Stimulated activated CD8-positive, alpha-beta memory T cell treated with anti-CD3 and anti-CD28 coated beads, Interleukin-15, amount 100 ng/mL, for 48 hours (primary cell): ENCODE measurements around the gene PNKP.

Experiments used
- DNase-seq, 2 donors: peaks; one replicate each; pipeline ENCODE4 v3.0.0-alpha.2; 2020; ENCODE audit warnings: low read depth in 2 of 2

The PNKP gene

DNA sequence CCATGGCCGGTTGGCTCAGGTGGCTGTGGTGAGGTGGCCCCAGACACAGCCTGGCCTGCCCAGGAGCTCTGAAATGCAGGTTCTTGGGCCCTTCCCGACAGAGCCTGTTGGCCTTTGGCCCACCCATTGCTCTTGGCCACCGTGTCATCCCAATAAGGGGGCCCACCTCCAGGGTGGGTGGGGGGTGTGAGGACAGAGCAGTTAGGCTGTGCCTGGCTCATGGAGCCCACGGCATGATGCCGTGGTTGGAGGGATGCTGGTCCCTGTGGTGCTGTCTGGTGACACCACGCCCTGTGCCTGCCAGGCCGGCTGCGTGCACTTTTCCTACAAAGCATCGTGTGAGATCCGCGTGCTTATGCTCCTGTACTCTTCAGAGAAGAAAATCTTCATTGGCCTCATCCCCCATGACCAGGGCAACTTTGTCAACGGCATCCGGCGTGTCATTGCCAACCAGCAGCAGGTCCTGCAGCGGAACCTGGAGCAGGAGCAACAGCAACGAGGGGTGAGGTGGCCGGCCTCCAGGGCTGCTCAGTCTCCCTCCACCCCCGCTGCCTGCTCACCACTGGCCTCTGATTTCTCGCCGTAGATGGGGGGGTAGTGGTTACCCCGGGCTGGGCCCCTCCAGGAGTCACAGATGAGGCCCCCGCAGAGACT is 7.6 kb downstream of the PNKP start:
- DNase-seq: no peak

DNA sequence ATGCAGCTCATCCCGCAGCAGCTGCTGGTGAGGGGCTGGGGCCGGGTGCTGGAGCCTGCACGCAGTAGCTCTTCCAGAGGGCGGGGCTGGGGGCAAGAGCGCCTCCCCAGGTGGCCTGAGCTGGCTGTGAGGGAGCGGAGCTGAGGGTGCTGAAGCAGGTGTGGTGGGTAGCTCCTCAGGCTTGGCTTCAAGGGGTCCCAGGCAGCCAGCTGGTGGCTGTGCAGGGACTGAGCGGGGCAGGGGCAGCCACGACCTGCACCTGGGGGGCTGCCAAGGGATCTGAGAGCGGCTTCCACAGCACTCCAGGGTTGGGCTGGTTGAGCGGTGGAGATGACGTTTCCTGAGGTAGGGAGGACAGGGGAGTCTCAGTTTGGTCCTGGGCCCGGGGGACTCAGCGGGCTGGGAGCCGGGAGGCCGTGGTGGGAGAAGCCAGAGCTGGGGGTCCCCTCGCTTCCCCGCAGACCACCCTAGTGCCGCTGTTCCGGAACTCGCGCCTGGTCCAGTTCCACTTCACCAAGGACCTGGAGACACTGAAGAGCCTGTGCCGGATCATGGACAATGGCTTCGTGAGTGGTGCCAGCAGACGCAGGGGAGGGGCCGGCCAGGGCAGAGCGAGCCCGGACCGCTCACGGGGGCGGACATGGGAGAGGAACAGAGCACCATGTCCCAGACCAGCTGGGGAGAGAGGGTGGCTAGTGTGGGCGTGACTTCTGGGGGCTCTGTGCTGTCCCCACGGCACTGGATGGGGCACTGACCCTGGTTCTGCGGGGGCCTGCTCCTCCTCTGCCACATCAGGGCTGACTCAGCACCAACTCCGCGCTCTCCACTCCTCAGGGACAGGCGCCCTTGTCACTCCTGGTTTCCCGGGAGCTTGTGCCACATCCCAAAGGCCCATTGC is 9.0 kb downstream of the PNKP start:
- DNase-seq: no peak

DNA sequence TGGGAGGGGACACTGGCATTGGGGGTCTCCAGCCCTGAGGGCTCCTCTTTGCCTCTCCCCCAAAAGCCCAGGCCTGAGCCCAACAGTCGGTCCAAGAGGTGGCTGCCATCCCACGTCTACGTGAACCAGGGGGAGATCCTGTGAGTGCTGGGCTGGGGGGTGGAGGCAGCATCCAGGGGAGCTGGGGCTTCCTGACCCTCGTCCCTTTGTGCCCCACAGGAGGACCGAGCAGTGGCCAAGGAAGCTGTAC is 9.6 kb downstream of the PNKP start:
- no peak for DNase-seq

DNA sequence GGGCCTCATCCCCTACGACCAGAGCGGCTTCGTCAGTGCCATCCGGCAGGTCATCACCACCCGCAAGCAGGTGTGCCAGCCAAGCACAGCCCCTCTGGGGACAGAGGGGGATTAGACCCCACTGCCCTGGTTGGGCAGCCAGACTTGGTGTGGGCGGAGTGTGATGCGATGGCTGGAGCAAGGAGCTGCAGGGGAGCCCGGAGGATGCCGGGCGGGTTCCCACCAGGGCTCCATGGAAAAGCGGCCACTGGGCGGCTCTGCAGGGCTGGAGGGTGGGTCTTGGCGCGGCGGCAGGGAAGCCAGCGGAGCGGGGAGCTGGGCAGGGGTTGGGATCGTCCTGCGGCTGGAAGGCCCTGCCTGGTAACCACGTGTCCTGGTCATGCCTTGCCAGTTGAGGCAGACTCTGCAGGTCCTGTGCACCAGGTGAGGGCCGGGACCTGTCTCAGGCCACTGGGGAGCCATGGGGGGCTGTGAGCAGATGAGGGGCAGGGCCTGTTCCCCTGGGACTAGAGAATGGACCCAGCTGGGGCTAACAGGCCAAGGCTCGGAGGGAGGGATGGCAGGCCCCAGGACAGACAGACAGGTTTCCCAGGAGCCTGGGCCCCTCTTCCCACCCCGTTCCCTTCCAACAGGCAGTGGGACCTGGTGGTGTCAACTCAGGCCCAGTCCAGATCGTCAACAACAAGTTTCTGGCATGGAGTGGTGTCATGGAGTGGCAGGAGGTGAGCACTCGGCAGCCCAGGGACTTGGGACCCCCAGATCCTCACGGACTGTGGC is 10.1 kb downstream of the PNKP start:
- DNase-seq: no peak

DNA sequence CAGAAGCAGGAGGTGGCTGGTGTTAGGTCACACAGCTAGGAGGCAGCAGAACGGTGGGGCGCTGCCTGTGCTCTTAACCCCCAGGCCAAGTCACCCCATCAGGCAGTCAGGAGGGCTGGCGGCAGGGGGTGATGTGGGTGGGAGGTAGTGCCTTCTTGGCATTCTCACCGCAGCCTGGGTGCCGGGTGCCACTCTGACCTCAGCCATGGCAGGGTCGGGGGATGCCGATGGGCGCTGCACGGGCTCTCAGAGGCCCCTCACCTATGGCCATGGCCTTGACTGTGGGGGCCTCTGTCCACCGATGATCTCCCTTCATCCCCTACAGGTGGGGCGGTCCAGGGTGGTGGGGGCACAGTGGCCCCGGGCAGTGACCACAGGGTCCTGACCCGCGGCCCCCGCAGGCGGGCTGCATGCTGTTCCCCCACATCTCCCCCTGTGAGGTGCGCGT is 10.8 kb downstream of the PNKP start:
- DNase-seq: no peak

DNA sequence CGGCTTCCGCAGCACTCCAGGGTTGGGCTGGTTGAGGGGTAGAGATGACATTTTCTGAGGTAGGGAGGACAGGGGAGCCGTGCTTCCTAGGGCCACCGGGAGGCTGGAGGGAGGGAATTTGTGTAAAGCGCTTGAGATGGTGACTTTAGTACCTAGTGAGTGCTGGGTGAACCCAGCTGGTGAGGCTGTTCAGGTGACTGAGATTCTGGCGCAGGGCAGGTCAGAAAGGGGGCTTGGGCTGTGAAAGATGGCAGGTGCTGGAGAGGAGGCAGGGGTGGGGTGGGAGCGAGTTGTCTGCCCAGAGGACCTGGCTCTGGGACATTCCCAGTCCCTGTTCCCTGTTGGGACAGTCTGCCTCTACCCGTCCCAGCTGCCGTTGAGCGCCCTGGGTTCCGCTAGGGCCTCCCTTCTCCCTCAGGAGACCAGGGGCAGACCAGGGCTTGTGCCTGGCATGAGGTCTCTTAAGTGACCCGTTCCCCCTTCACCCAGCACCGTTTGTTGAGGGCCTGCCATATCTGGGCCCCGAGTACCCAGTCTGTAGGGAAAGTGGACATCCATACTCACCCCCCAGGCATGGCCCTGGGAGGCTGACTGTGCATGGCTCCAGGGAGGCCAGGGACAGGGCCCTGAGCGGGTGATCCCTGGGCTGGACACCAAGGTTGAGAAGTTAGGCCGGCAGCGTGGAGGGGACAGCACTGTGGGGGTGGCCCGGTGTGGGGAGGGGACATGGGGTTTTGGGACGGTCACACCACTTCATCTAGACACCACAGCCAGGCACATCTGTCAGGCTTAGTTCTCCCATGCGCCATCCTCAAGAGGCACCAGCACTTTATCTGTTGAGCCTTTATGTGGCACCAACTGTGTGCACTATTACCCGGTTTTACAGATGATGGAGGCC is 11.5 kb downstream of the PNKP start:
- no peak for DNase-seq

DNA sequence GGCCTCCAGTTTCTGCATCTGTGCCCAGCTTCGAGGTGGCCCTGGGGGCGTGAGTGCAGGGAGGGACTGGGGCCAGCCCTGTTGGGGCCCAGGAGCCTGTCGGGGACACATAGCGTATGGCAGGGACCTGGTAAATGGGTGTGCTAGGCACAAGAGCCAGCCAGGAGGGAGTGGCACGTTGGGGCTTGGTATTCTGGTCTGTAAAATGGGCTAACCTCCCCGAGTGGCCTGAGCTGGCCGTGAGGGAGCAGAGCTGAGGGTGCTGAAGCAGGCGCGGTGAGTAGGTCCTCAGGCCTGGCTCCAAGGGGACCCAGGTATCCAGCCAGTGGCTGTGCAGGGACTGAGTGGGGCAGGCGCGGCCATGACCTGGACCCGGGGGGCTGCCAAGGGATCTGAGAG is 12.1 kb downstream of the PNKP start:
- no peak for DNase-seq

DNA sequence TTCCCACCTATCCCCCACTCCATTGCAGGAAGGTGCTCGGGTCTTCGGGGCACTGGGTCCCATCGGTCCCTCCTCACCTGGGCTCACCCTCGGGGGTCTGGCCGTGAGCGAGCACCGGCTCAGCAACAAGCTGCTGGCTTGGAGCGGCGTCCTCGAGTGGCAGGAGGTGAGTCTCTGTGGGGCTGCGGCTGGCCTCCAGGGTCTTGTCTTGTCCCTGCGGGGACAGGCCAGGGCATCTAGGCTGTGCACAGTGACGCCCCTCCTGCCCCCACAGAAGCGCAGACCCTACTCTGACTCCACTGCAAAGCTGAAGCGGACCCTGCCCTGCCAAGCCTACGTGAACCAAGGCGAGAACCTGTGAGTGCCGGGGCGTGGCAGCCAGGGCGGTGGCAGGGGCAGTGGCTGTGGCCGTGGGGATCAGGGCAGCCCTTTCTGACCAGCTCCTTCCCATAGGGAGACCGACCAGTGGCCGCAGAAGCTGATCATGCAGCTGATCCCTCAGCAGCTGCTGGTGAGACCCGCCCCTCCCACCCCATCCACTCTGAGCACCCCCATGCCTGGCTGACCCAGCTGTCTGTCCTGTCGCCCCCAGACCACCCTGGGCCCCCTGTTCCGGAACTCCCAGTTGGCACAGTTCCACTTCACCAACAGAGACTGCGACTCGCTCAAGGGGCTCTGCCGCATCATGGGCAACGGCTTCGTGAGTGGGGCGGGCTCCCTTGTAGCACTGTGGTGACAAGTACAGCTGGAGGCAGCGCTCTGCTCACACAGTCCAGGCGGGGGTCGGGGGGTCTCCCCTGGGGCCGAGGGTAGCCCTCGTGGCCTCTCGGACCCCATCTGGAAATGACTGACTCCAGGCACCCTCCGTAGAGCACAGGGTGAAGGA is 12.8 kb downstream of the PNKP start:
- DNase-seq: no peak

DNA sequence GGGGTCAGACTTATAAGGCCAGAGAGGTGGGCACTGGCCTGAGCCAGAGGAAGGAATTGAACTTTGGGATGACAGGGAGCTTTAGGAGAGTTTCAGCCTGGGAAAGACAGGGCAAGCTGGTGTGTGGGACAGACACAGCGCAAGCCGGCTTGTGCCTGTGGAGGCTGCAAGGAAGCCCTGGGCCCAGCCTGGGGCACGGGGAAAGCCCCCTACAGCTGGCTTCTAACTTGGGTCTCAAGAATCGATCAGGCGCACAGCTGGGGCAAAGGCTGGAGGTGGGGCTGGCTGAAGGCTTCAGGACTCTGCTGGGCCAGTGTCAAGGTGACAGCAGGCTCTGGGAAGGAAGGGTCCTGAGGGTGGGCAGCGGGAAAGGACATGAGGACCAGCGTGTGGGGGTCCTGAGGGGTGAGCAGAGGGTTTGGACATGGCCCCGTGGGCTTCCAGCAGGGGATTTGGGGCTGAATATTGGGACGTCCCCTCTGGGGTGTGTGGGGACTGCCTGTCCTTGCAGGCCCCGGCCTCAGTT is 13.5 kb downstream of the PNKP start:
- DNase-seq: no peak

DNA sequence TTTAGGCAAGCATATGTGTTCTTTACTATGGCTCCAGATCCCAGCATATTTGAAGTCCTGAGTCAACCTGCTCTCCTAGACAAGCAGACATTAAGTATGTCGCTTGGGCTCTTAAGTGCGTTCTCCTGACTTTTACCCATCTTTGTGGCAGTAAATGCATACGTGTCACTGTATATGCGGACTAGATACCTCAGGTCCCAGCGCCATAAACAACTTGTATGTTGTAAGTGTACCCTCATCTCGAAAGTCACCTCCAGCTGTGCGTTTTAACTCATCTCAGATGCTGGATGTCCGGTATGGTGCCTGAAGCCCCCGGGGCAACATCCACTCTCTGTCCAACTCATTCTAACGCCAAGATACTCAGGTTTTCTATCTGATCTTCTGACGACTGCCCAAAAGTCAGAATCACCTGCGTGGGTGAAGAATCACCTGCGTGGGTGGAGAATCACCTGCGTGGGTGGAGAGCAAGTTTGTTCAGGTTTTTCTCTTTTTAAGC is 14.7 kb downstream of the PNKP start:
- DNase-seq: no peak

DNA sequence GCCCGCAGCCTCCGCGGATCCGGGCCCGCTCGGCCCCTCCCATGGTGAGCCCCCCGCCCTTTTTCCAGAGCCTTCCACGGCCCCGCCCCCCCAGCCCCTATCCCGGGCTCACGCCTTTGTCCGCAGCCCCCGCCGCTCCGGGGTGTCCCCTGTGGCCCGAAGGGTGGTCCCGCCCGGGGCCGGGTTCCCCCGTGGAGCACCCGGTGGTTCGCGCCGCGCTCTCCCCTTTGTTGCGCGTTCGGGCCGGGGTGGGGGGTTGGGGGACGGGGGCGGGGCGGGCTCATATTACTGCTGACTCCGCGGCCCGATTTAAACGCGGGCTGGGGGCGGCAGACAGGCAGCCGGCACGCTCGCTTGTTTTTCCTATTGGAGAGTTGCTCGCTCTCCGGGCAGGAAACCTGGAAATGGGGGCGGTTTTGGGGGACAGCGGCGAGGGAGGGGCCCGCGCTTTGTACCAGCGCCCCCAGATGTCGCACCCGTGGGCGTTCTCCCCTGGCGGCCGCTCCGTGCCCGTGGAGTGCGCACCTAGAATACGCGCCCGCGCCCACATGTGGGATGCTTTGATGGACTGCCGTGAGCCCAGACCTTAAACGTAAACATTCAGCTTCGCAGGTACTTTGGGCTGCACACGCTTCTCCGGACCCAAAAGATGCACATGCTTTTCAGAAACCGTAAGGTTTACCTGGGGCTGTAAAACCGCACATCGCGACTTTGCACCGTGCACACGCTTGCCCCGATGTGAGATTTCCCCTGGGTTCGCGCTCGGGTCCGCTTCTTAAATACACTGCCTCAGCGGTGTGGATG is 15.7 kb downstream of the PNKP start:
- DNase-seq: no peak

DNA sequence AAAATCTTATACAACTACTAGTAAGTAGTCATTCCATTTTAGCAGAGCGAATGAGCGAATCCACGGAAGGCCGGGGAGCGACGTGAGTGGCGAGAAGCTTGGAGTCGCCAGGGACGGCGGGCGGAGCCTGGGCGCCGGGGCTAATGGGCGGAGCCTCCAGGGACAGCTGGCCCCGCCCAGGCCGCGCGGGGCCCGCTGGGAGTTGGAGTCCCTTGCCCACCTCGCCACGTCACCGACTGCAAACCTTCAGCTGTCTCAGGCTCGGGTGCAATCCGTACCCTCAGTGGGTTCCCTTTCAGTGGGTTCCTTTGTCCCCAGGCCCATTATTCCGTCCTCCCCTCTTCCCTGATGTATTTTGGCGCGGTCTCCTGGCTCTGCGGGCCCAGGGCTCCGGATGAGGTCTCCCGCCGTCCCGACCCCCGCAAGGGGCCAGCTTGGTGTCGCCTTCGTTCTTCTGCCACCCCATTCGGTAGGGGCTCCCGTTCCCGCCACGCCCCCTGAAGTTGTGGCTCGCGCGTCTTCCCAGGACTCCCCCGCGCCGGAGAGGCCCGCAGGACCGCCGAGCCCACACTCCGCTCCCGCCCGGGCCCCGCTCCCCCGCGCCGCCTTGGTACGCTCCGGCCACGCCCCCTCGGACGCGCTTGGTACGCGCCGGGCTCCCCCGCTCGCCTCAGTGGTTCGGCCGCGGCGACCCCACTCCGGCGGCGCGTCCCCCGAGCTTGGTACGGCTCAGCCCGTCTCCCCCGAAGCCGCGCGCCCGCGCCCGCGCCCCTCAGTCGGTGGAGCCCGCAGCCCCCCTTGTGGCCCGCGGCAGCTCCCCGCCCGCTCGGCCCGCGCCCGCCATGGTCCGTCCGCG is 16.7 kb downstream of the PNKP start, which contains the start of gene PTOV1:
PTOV1 (plus strand) TSS at position 673 of the 856 bp plus-strand sequence.
- peak; percentile 76 to 85 for DNase-seq

DNA sequence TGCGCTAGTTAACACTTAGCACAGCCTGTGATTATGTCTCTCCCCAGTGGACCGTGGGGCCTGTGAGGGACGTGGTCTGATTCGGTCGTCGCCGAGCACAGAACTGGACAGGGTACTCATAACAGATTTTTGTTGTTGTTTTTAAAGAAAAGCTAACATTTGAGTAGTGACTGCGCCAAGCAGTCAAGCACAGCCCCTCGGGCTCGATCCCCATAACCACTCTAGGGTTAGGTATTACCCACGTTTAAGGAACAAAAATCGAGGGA is 17.2 kb downstream of the PNKP start:
- DNase-seq: no peak

DNA sequence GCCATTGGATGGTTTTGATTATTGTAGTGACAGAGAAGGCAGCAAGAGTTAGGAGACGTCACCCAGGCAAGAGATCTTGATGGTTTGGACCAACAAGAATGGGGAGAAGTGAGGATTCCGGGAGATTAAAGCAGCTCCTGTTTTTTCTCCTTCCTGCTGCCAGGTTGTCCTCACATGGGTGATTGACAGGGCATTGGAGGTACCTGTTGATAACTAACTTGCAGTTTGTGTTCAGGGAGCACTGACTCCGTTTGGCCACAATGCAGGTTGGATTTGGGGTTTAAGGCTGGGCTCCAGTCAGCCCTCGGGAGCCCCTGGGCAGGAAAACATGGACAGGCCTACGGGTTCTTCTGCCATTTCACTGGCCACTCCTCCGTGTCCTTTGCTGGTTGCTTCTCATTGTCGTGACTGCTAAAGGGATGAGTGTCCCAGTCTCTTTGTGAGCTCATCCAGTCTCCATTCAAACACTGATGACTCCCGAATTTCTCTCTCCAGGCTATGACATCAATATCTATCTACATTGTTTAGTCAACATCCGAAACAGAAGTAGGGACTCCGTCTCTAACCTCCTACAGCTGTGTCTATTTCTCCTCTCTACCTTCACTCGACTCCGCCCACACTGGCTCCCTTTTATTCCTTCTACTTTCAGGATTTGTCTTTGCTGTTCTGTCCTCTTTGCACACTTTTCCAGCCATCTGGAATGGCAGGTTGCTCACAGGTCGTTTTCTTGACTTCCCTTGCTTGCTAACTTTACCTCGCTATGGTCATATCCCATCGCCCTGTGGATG is 17.7 kb downstream of the PNKP start:
- DNase-seq: no peak

DNA sequence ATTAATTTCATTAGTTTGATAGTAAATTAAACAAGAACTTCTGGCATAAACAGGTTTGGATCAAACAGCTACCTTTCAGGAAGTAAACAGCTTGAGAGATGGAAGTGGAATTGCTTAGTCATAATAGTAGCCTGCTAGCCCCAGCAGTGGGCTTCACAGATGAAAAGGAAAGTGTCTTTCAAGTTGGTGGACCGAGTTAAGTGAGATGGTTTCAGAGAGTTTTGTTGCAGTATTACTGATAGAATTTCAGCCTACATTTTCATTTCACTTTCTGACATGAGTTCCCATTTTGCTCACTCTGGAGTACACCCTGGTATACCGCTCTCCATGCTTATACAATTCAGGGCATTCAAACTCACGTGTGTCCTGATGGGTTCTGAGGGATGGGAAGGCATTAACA is 18.4 kb downstream of the PNKP start:
- DNase-seq: no peak

DNA sequence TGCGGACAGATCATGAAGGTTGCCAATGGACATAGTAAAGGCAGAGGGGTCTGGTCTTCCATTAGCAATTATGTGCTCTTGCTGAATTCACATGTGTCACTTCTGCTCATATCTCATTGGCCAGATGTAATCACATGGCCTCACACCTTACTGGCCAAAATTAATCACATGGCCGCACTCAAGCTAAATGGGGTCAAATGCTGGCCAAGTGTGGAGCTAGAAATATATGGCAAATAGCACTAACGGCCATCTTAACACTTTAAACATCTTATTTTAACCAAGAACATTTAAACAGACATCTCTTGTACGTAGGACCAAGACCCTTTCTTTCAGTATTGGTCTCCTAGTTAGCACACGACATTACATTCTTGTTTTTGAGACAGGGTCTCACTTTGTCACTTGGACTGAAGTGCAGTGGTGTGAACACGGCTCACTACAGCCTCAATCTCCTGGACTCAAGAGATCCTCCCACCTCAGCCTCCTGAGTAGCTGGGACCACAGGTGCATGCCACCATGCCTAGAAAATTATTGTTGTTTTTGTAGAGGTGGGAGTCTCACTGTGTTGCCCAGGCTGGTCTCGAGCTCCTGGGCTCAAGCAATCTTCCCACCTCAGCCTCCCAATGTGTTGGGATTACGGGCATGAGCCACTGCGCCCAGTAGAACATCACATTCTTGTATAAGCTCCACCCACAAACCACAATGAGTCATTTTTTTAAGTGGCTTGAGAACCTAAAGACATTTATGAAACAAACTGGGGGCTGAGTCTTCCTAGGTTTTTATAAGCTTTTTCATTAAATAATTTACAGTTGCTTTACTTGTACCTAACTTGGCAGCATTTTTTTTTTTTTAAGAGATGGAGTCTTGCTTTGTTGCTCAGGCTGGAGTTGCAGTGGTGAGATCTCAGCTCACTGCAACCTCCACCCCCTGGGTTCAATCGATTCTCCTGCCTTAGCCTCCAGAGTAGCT is 19.4 kb downstream of the PNKP start:
- DNase-seq: no peak

DNA sequence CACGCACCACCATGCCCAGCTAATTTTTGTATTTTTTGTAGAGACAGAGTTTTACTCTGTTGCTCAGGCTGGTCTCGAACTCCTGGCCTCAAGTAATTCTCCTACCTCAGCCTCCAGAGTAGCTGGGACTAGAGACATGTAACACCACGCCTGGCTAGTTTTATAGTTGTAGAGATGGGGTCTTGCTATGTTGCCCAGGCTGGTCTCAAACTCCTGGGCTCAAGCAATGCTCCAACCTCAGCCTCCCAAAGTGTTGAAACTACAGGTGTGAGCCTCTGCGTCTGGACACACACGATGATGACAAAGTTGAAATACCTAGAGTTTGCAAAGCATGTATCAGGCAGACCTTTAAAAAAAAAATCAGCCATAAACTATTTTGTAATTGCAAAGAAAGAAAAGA is 21.0 kb downstream of the PNKP start:
- no peak for DNase-seq
